Mammary epithelial cell (primary cell): Measurements from ENCODE around the gene GRAMD1B.

Experiments
- CTCF ChIP-seq, 2 donors: IDR thresholded peaks in 1 of 2; conservative IDR thresholded peaks in 1 of 2; 2 replicates each; pipeline ENCODE4 v1.5.1; 2011 to 2012; ENCODE audit warnings: inconsistent platforms in 2 of 2, low read length in 2 of 2, mild to moderate bottlenecking in 2 of 2, control low read depth in 1 of 2, low read depth in 1 of 2; ENCODE audit not compliant: insufficient read depth in 1 of 2; ENCODE audit errors: extremely low read depth in 1 of 2
- EZH2 ChIP-seq: IDR thresholded peaks from 2 replicates; pipeline ENCODE4 v1.6.1; 2012; ENCODE audit warnings: low read length, inconsistent platforms, borderline replicate concordance

- TF ChIP-seq CTCF (conservative IDR thresholded peaks at IDR 0.05 in 1 of 2, IDR thresholded peaks at IDR 0.05 in 1 of 2; ENCODE audit: extremely low read depth in 1 of 2, insufficient read depth in 1 of 2, low read depth in 1 of 2, low read length in 2 of 2) (no peak), EZH2 (no peak)
Observed at GRCh38 chr11:123457187-123457770, 27.2 kb downstream of the GRAMD1B start.
